Cardiac fibroblast (primary cell): ENCODE results near the gene LMX1B.

Source experiments
- DNase-seq, 2 donors: peaks; one replicate each; pipeline versions ENCODE4 v3.0.0 to v3.0.0-alpha.2; 2010; ENCODE audit warnings: low read depth in 2 of 2
- H3K4me3 ChIP-seq, 2 donors: replicated peaks in 1 of 2; 1 replicate in 1 of 2; 2 replicates in 1 of 2; pipeline ENCODE4 v1.5.1; 2011; ENCODE audit warnings: low read depth in 2 of 2, low read length in 2 of 2, mild to moderate bottlenecking in 2 of 2, moderate library complexity in 1 of 2
- CTCF ChIP-seq: IDR thresholded peaks from one replicate; pipeline ENCODE4 v1.5.1; 2011; ENCODE audit warnings: low read depth, mild to moderate bottlenecking, low read length, inconsistent platforms

The LMX1B gene

DNA sequence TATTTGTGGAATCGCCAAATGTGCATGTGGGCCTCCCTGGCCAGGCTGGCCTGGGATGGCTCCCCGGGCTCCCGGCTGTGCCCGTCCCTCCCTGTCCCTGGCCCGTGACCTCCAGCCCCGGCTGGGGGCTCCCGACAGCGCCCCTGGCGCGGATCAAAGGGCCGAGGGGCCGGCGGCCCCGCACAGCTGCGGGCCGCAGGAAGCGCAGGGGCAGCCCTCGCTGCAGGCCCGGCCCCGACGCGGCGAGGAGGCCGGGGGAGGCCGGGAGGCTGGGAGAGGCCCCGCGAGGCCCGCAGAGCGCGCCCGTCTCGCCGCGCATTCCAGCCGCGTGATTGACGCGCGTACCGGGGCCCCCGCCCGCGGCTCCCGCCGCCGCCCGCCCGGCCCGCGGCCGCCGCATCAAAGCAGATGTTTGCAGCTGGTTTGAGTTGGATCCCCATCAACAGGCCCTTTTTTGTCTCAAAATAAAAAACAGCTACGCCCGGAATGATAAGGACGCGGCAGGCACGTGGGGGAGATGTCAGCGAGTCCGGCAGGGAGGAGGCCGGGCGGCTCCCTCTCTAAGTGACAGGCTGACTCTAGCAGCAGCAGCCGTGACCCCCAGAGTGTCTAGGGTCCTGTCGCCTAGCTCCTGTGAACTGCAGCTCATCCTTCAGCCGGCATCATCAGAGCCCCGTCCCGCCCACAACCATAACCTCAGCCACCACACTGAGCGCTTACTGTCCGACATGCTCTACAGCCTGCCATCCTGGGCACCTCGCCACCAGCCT, 69.4 kb downstream of the LMX1B start:
- TF ChIP-seq CTCF = no peak
- no peak for DNase-seq
- H3K4me3 ChIP-seq = no peak overlapping the region

GRCh38 chr9:126683698-126684044, 69.9 kb downstream of the LMX1B start:
- no peak overlapping the region for H3K4me3 ChIP-seq
- no peak for DNase-seq
- TF ChIP-seq CTCF = no peak

DNA sequence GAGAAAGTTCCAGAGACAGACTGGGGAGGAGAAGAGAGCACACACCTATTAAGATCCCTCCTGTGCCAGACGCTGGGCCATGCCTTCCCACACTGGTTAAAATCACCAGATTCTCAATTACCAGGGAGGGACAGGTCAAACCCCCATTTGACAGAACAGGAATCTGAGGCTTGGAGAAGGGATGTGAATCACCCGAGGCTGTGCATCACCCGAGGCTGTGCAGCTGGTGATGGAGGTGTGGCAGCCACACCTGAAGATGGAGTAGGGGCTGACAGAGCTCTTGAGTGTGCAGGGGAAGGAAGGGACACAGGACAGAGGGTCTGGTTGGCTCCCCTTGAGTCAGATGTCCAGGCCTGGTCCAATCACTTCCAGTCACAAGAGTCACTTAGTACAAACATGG, 70.6 kb downstream of the LMX1B start:
- no peak overlapping the region for H3K4me3 ChIP-seq
- no peak for DNase-seq
- no peak for TF ChIP-seq CTCF

- DNase-seq = no peak
- no peak overlapping the region for H3K4me3 ChIP-seq
- no peak for TF ChIP-seq CTCF
These were observed 71.3 kb downstream of the LMX1B start for GRCh38 chr9:126684965-126685465.

DNA sequence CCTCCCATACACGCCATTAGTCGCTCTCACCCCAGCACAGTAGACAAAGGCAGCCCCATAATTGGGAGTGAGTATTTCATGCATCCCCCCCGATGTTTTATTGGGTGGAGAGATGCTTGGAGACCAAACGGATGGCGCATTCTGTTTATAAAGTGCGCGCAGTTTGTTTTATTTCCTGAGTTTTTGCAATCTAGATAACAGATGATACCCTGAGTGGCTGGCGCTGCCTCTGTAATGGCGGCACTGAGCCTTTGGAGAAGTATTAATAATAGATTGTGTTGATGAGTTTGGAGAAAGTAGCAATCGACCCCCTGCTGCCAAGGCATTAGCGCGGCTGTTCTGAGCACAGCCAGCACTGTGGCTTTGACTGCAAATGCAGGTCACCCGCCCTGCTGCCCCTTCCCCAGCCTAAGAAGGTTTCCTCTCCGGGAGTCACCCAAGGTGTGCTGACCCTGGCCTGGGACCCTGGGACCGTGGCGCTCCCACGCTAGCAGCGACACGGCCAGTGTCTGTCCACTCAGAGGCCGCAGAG, 74.3 kb downstream of the LMX1B start:
- TF ChIP-seq CTCF = no peak
- no peak for DNase-seq
- H3K4me3 ChIP-seq = no peak overlapping the region

DNA sequence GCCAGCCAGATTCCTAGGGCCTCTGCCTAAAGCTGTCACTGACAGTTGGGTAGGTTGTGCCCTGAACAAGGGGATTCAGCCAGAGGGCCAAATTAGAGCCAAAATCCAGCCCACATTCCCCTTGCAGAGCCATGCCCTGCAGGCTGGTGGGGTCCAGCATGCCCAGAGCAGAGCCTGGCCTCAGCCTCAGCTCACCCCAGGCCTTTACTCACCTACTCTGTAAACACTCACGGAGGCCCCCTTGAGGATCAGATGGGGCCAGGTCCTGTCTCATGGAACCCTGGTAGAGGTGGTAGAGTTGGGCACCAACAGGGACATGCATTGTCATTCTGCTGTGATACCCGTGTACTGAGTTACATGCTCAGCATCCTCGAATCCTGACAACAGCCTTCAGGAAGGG, 74.9 kb downstream of the LMX1B start:
- H3K4me3 ChIP-seq = no peak overlapping the region
- DNase-seq = no peak
- no peak for TF ChIP-seq CTCF
